GM12872 (cell line): ENCODE results near the gene PNMA8A.

ENCODE experiments used
- TF ChIP-seq, protein P1 (sequence below): IDR thresholded peaks from 3 replicates; pipeline ENCODE4 v1.5.1; 2011; ENCODE audit warnings: low read depth, mild to moderate bottlenecking, low read length, moderate library complexity; ENCODE audit not compliant: insufficient read depth

Gene PNMA8A

DNA sequence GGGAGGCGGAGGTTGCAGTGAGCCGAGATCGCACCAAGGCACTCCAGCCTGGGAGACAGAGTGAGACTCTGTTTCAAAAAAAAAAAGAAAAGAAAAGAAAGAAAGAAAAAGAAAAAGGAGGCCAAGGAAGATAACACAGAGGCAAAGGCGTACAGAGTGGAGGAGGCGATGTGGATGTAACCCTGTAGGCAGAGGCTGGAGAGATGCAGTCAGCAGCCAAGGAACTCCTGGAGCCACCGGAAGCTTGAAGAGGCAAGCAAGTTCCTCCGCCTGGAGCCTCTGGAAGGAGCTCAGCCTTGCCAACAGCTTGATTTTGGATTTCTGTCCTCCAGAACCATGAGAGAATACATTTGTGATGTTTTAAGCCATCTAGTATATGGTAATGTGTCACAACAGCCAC is 51.3 kb downstream of the PNMA8A start:
- TF ChIP-seq, protein P1, sequence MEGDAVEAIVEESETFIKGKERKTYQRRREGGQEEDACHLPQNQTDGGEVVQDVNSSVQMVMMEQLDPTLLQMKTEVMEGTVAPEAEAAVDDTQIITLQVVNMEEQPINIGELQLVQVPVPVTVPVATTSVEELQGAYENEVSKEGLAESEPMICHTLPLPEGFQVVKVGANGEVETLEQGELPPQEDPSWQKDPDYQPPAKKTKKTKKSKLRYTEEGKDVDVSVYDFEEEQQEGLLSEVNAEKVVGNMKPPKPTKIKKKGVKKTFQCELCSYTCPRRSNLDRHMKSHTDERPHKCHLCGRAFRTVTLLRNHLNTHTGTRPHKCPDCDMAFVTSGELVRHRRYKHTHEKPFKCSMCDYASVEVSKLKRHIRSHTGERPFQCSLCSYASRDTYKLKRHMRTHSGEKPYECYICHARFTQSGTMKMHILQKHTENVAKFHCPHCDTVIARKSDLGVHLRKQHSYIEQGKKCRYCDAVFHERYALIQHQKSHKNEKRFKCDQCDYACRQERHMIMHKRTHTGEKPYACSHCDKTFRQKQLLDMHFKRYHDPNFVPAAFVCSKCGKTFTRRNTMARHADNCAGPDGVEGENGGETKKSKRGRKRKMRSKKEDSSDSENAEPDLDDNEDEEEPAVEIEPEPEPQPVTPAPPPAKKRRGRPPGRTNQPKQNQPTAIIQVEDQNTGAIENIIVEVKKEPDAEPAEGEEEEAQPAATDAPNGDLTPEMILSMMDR: no peak
